Measurements from ENCODE around the gene TLCD3B.
A peak's percentile ranks its signal among the peaks of the same experiment; 100 is the strongest.

Gene TLCD3B

GRCh38 chr16:30032083-30032819 is 1.2 kb upstream of the TLCD3B start:
- no peak overlapping the region for H3K4me3 ChIP-seq (ENCODE audit: low read depth, low read length)
- peak; percentile 46 for DNase-seq (ENCODE audit: low read depth)
- TF ChIP-seq CTCF (IDR thresholded peaks at IDR 0.05; ENCODE audit: low read depth, low read length, missing control alignments) = peak; percentile 86

- TF ChIP-seq CTCF (IDR thresholded peaks at IDR 0.05; ENCODE audit: low read depth, low read length, missing control alignments) = peak; percentile 2
- no peak for DNase-seq (ENCODE audit: low read depth)
- H3K4me3 ChIP-seq (ENCODE audit: low read depth, low read length) = no peak overlapping the region
Measured at GRCh38 chr16:30031477-30031918, 427 bp upstream of the TLCD3B start.

- TF ChIP-seq CTCF (IDR thresholded peaks at IDR 0.05; ENCODE audit: low read depth, low read length, missing control alignments) = no peak
- DNase-seq (ENCODE audit: low read depth) = no peak
- H3K4me3 ChIP-seq (ENCODE audit: low read depth, low read length) = no peak overlapping the region
Measured at GRCh38 chr16:30030011-30030685, 923 bp downstream of the TLCD3B start.

DNA sequence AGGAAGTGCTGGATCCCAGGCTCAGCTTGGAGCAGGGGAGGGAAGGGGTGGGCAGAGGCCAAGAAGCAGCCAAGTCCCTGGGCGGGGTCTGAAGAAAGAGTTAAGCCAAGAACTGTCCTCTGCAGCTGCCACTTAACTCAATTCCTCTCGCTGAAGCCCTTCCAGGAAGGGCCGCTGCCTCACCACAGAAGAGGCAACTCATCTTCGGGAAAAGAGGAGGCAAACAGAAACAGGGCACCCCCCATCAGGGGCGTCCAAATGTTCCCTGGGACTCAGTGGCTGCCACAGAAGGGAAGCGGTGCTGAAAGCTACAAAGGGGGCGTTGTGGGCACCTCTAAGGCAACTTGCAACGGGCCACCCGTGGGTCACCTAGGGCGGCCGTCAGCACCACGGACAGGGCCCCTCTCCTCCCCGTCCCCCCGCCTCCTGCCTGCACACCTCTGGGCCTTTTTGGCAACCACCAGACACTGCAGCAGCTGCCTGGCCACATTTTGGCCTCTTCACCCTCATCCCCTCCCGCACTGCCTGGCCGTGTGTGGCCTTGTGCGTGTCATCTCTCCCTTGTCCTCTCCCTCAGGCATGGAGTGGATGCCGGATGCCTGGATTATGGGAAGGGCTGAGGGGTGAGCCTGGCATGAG is 2.5 kb downstream of the TLCD3B start:
- TF ChIP-seq CTCF (IDR thresholded peaks at IDR 0.05; ENCODE audit: low read depth, low read length, missing control alignments) = no peak
- DNase-seq (ENCODE audit: low read depth) = no peak
- no peak overlapping the region for H3K4me3 ChIP-seq (ENCODE audit: low read depth, low read length)

- no peak overlapping the region for H3K4me3 ChIP-seq (ENCODE audit: low read depth, low read length)
- DNase-seq (ENCODE audit: low read depth) = no peak
Measured at GRCh38 chr16:30027588-30028437, 3.3 kb downstream of the TLCD3B start.

More at GRCh38 chr16:30027588-30028437, 3.3 kb downstream of the TLCD3B start:
- no peak for TF ChIP-seq CTCF (IDR thresholded peaks at IDR 0.05; ENCODE audit: low read depth, low read length, missing control alignments)

All from GM12864 (cell line).